Heart right ventricle (tissue), 16 donors: ENCODE measurements around the gene NIPA2. TPM values are rescaled to one million over a fixed set of nuclear protein-coding genes. Genes with fewer than 3 reads are reported as not detected.

Source experiments
- ATAC-seq, 8 donors: fragments of 200-7000 bp; cut with Tn5 transposase; one replicate each; pipeline ENCODE4 v1.9.1; 2020; ENCODE audit warnings: mild to moderate bottlenecking in 8 of 8, moderate library complexity in 8 of 8, moderate number of reproducible peaks in 1 of 8
- DNase-seq, 2 donors: peaks; one replicate each; pipeline ENCODE4 v3.0.0-alpha.2; 2020
- H3K27ac ChIP-seq, 10 donors: fragments of 200-600 bp; sonication (generic) in 2 of 10; one replicate each; pipeline versions ENCODE4 v1.5.0 to v1.8.0; 2020 to 2022; ENCODE audit warnings: mild to moderate bottlenecking in 3 of 10
- H3K27me3 ChIP-seq, 7 donors: fragments of 200-600 bp; one replicate each; pipeline ENCODE4 v1.8.0; 2021 to 2022; ENCODE audit warnings: mild to moderate bottlenecking in 2 of 7
- H3K36me3 ChIP-seq, 9 donors: fragments of 200-600 bp; sonication (generic) in 1 of 9; one replicate each; pipeline versions ENCODE4 v1.5.0 to v1.8.0; 2020 to 2022; ENCODE audit warnings: mild to moderate bottlenecking in 2 of 9
- H3K4me1 ChIP-seq, 9 donors: fragments of 200-600 bp; sonication (generic) in 1 of 9; one replicate each; pipeline versions ENCODE4 v1.5.0 to v1.8.0; 2020 to 2022; ENCODE audit warnings: mild to moderate bottlenecking in 4 of 9
- H3K4me3 ChIP-seq, 10 donors: fragments of 200-600 bp; sonication (generic) in 2 of 10; one replicate each; pipeline versions ENCODE4 v1.5.0 to v1.8.0; 2020 to 2022; ENCODE audit warnings: mild to moderate bottlenecking in 7 of 10, moderate library complexity in 2 of 10
- H3K9me3 ChIP-seq, 11 donors: fragments of 200-600 bp in 10 of 11; sonication (generic) in 2 of 11; one replicate each; pipeline versions ENCODE4 v1.5.0 to v1.8.0; 2013 to 2022; ENCODE audit warnings: mild to moderate bottlenecking in 2 of 11, control low read depth in 1 of 11, moderate library complexity in 1 of 11
- WGBS, 2 donors: extraction: QIAGEN DNeasy Blood & Tissue Kit; methylation state at CpG; one replicate each; pipeline ENCODE4 v1.1.7; 2013; ENCODE audit warnings: inconsistent platforms in 1 of 2; 5-methylcytosine and 5-hydroxymethylcytosine counted together
- intact Hi-C, 10 donors: fragments of 100-400 bp; cut with DNase I; formaldehyde crosslinking; loops; one replicate each; pipeline versions ENCODE4 v1.11.1 to v1.14.2; 2022
- polyA plus RNA-seq, 2 donors: library from polyadenylated mRNA; stranded (reverse); fragments of 200-250 nt; gene quantifications; one replicate each; pipeline ENCODE4 v1.2.3, GENCODE V29; 2013
- total RNA-seq, 10 donors: library from RNA; stranded (reverse); fragmentation: NEBNext Ultra II Directional in 3 of 10; extraction: Animal tissue kit (Norgen Biotek cat#: 25700) in 3 of 10; gene quantifications; one replicate each; pipeline versions ENCODE4 v1.2.1 to v1.2.4, GENCODE V29; 2021 to 2023
- TF ChIP-seq, protein P1 (sequence below), 9 donors: fragments of 200-600 bp; sonication (generic) in 2 of 9; IDR thresholded peaks; one replicate each; pipeline versions ENCODE4 v1.5.0 to v1.8.0; 2021 to 2022; ENCODE audit warnings: antibody characterized with exemption in 9 of 9, mild to moderate bottlenecking in 5 of 9, moderate library complexity in 1 of 9
- donor health status: Arrhythmogenic right ventricular cardiomyopathy.
- donor health status: ischemic (EF 13 %, LVEDD 7.1; RV severe dilation, severe dysfunction).
- donor health status: healthy with polysubstance abuse.
- donor health status: DM: no; HTN: yes; CAD: no.
- donor health status: DM: no; HTN: no; CAD: no.
- donor health status: ischemic (EF 25% LVEDD 6.9; RV normal size, moderate dysfunction).
- donor health status: ischemic (EF 25% LVEDD 5.7; RV mildly dilated, moderate dysfunction).
- donor health status: healthy.
- donor health status: DM: yes; HTN: yes; CAD: no.
- donor health status: Ischemic cardiomyopathy.
- donor health status: ischemic (EF 35%, LVEDD 5.7; RV mildly dilated, moderate dysfunction).
- donor health status: nonischemic (EF 11% LVEDD 7.7; RV severe dilation, severe dysfunction).
- donor health status: DM: yes; HTN: yes; CAD: no.
- donor health status: PGD.
- donor health status: ischemic (EF 29% LVEDD 5.4; RV normal size, mild dysfunction).
- donor health status: nonischemic (EF 23%, LVEDD 6.1; RV moderate dilation, normal function).

The NIPA2 gene
- total and polyA plus RNA-seq, 12 donors, result 4.7 to 30.3 (median 19.3) TPM

DNA sequence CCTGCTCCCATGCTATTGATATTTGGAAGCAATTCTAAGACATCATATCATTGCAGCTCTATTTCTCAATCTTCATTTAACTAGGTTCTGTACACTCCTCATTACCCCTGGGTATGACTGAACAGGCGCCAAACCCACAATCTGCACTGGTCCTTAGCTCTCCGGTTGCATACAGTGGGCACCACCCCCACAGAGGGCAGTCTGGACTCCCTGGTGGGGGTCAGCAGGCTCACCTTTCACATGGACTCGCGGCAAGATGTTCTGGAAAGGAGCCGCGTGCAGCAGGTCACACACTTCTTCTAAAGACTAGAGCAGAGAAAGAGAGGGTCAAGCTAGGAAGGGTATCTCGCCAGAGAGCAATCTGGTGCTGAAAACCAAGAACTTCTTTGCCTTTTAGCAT, 36.5 kb downstream of the NIPA2 start:
- Histone ChIP-seq H3K27ac (no peak overlapping the region), H3K36me3 (peaks cover 0 to 100% (median 58%) of the 10 kb centered on the region in 9 donors), H3K4me3 (no peak overlapping the region), H3K4me1 (peaks cover 0 to 27% (median 4%) of the 10 kb centered on the region in 9 donors), H3K27me3 (no peaks in the 10 kb centered on the region), H3K9me3 (no peaks in the 10 kb centered on the region)
- no peak for DNase-seq
- TF ChIP-seq, protein P1, sequence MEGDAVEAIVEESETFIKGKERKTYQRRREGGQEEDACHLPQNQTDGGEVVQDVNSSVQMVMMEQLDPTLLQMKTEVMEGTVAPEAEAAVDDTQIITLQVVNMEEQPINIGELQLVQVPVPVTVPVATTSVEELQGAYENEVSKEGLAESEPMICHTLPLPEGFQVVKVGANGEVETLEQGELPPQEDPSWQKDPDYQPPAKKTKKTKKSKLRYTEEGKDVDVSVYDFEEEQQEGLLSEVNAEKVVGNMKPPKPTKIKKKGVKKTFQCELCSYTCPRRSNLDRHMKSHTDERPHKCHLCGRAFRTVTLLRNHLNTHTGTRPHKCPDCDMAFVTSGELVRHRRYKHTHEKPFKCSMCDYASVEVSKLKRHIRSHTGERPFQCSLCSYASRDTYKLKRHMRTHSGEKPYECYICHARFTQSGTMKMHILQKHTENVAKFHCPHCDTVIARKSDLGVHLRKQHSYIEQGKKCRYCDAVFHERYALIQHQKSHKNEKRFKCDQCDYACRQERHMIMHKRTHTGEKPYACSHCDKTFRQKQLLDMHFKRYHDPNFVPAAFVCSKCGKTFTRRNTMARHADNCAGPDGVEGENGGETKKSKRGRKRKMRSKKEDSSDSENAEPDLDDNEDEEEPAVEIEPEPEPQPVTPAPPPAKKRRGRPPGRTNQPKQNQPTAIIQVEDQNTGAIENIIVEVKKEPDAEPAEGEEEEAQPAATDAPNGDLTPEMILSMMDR (IDR thresholded peaks at IDR 0.05), result no peak
- no peak for ATAC-seq
- 93% methylated on average over 7 of the region's 7 CpGs for WGBS, 2 donors
- intact Hi-C loops, result loop anchor here in 1 of 10 donors (5.0 kb wide), 1 partner anchor 33 kb away; no protein-coding TSS in a partner anchor

DNA sequence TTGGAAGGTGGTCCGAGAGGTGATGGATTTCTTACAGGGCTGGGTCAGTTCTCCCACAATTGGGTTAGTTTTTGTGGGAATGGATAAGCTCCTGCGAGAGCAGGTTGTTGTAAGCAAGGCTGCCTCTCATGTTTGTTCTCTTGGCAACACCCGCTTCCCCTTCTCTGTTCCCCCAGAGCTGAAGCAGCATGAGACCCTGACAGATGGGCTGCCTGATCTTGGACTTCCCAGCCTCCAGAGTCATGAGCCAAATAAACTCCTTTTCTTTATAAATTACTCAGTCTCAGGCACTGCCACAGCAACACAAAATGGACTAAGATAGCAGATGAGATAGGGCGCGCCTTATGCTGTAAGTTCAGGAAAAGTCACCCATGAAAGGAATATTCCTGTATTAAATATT, 38.7 kb downstream of the NIPA2 start:
- intact Hi-C loops, result loop anchor here in 1 of 10 donors (5.0 kb wide), 1 partner anchor 35 kb away; no protein-coding TSS in a partner anchor
- Histone ChIP-seq H3K9me3 (no peaks in the 10 kb centered on the region), H3K27ac (no peak overlapping the region), H3K4me1 (peaks cover 0 to 17% (median 0%) of the 10 kb centered on the region in 9 donors), H3K4me3 (no peak overlapping the region), H3K27me3 (no peaks in the 10 kb centered on the region), H3K36me3 (peaks cover 0 to 100% (median 59%) of the 10 kb centered on the region in 9 donors)
- no peak for ATAC-seq
- 98 to 99% methylated on average over 5 of the region's 5 CpGs for WGBS, 2 donors
- DNase-seq, result no peak
- TF ChIP-seq, protein P1 (IDR thresholded peaks at IDR 0.05), result no peak

DNA sequence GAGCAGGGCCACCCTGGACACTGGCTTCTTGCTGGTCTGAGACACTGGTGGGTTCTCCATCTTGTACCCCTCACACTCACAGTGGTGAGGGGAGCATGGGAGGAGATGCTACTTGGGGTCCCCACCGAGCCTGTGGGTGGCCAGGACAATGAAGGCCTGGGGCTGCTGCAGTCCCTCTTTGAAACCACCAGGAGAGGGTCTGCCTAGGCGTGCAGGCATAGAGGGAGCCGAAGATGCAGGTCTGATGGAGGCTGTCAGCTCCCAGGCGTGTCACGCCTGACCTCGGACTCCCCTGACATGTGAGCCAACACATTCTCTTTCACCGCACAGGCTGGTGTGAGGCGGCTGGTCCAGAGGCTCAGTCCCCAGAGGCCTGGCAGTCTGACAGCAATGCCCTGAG, 39.1 kb downstream of the NIPA2 start:
- no peak overlapping the region for H3K27ac ChIP-seq

DNA sequence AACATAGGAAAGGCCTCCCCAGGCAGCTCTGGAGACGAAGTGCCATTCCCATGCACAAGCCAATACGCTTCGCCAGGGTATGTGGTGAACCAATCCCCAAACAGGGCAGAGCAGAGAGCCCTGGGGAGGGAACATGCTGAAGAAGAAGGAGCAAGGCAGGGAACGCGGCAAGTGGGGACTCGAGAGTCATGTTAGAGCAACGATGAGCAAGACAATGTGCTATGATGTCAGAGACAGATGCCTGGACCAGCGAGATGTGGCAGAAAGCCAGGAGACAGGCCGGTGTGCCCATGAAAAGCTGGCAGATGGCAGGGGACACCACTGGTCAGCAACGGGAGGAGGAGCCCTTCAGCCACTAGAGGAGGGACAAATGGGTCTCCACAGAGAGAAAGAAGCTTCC, 39.6 kb downstream of the NIPA2 start:
- H3K9me3 ChIP-seq, result no peaks in the 10 kb centered on the region
- ATAC-seq (no peak), DNase-seq (no peak)
- WGBS, 2 donors, result 81 to 86% methylated on average over 10 of the region's 10 CpGs
- H3K36me3 ChIP-seq, result peaks cover 0 to 100% (median 58%) of the 10 kb centered on the region in 9 donors
- intact Hi-C loops, result loop anchor here in 1 of 10 donors (5.0 kb wide), 1 partner anchor 36 kb away; no protein-coding TSS in a partner anchor
- no peak overlapping the region for H3K4me3 ChIP-seq
- TF ChIP-seq, protein P1 (IDR thresholded peaks at IDR 0.05), result no peak
- peaks cover 0 to 12% (median 0%) of the 10 kb centered on the region in 9 donors for H3K4me1 ChIP-seq
- H3K27ac ChIP-seq, result no peak overlapping the region
- H3K27me3 ChIP-seq, result no peaks in the 10 kb centered on the region

More for the DNA sequence above, 39.1 kb downstream of the NIPA2 start:
- DNase-seq (no peak), ATAC-seq (no peak)
- H3K27me3 ChIP-seq, result no peaks in the 10 kb centered on the region
- TF ChIP-seq, protein P1 (IDR thresholded peaks at IDR 0.05), result no peak
- peaks cover 0 to 100% (median 59%) of the 10 kb centered on the region in 9 donors for H3K36me3 ChIP-seq
- H3K4me3 ChIP-seq, result no peak overlapping the region
- no peaks in the 10 kb centered on the region for H3K9me3 ChIP-seq
- intact Hi-C loops, result loop anchor here in 1 of 10 donors (5.0 kb wide), 1 partner anchor 35 kb away; no protein-coding TSS in a partner anchor
- 96 to 98% methylated on average over 8 of the region's 8 CpGs for WGBS, 2 donors
- H3K4me1 ChIP-seq, result peaks cover 0 to 16% (median 0%) of the 10 kb centered on the region in 9 donors
